H1 (cell line): ENCODE results near the gene TCEANC2. TPM values are rescaled to one million over a fixed set of nuclear protein-coding genes. Genes with fewer than 3 reads are reported as not detected.

ENCODE experiments used
- CTCF ChIA-PET: fragments of 300-600 bp; sonication (Branson Sonifier 250); formaldehyde crosslinking; loops from one replicate; lab custom pipeline; 2021; ENCODE audit not compliant: partially characterized antibody; lab: Charles Lee
- POLR2A ChIA-PET: fragments of 300-600 bp; sonication (Branson Sonifier 250); formaldehyde crosslinking; loops from one replicate; lab custom pipeline; 2021; ENCODE audit warnings: inconsistent platforms; ENCODE audit not compliant: partially characterized antibody; lab: Charles Lee
- DNase-seq, 2 experiments: peaks; one replicate each; pipeline versions ENCODE4 v3.0.0 to v3.0.0-alpha.2; 2010 to 2022; ENCODE audit warnings: low spot score in 2 of 2, low read depth in 1 of 2, mixed read lengths in 1 of 2
- FAIRE-seq: peaks from 2 replicates; lab custom pipeline; 2011; peaks lifted over from hg19 to GRCh38; lab: Jason Lieb, UNC
- H2AFZ ChIP-seq: 2 replicates; pipeline ENCODE4 v1.8.1; 2012; ENCODE audit warnings: low read length, inconsistent platforms
- H2AK5ac ChIP-seq: 2 replicates; pipeline ENCODE4 v1.6.1; 2013; ENCODE audit warnings: low read depth, low read length
- H2BK120ac ChIP-seq: replicated peaks from 2 replicates; pipeline ENCODE3; 2013; ENCODE audit warnings: low read depth, low read length, inconsistent platforms
- H2BK12ac ChIP-seq: 2 replicates; pipeline ENCODE4 v1.6.1; 2013; ENCODE audit warnings: low read depth, low read length
- H2BK15ac ChIP-seq: 2 replicates; pipeline ENCODE4 v1.6.1; 2013; ENCODE audit warnings: low read length
- H2BK20ac ChIP-seq: 2 replicates; pipeline ENCODE4 v1.6.1; 2013; ENCODE audit warnings: low read length
- H2BK5ac ChIP-seq: 2 replicates; pipeline ENCODE4 v1.6.1; 2013; ENCODE audit warnings: low read depth, low read length
- H3K14ac ChIP-seq: 2 replicates; pipeline ENCODE4 v1.6.1; 2013; ENCODE audit warnings: inconsistent platforms; ENCODE audit not compliant: insufficient read length
- H3K18ac ChIP-seq: 2 replicates; pipeline ENCODE4 v1.6.1; 2013; ENCODE audit warnings: low read length; ENCODE audit errors: extremely low read depth
- H3K23ac ChIP-seq: 2 replicates; pipeline ENCODE4 v1.6.1; 2013; ENCODE audit warnings: inconsistent platforms; ENCODE audit not compliant: insufficient read length
- H3K23me2 ChIP-seq: 2 replicates; pipeline ENCODE4 v1.6.1; 2013; ENCODE audit warnings: low read depth, low read length
- H3K27ac ChIP-seq: 2 replicates; pipeline ENCODE4 v1.6.1; 2011; ENCODE audit warnings: low read depth, low read length, inconsistent platforms
- H3K27me3 ChIP-seq, 4 experiments: replicated peaks in 1 of 4; 1 replicate in 1 of 4; 2 replicates in 3 of 4; pipeline versions ENCODE4 v1.6.1 to v1.8.1; 2011 to 2013; ENCODE audit warnings: low read length in 3 of 4, mild to moderate bottlenecking in 3 of 4, inconsistent platforms in 2 of 4, mixed read lengths in 2 of 4, moderate library complexity in 1 of 4; ENCODE audit not compliant: control insufficient read depth in 3 of 4, insufficient read depth in 3 of 4; ENCODE audit errors: extremely low read depth in 1 of 4
- H3K36me3 ChIP-seq, 4 experiments: 2 replicates each; pipeline versions ENCODE4 v1.6.1 to v1.8.1; 2011 to 2013; ENCODE audit warnings: mild to moderate bottlenecking in 4 of 4, low read length in 3 of 4, moderate library complexity in 2 of 4, control low read depth in 1 of 4, inconsistent platforms in 1 of 4; ENCODE audit not compliant: insufficient read depth in 4 of 4, control insufficient read depth in 2 of 4
- H3K4ac ChIP-seq: replicated peaks from 2 replicates; pipeline ENCODE3; 2013; ENCODE audit warnings: low read length, low read depth, mixed read lengths, inconsistent platforms; ENCODE audit not compliant: insufficient read length
- H3K4me1 ChIP-seq, 4 experiments: replicated peaks in 1 of 4; 1 replicate in 1 of 4; 2 replicates in 3 of 4; pipeline versions ENCODE4 v1.6.1 to v1.8.1; 2011 to 2013; ENCODE audit warnings: low read length in 3 of 4, inconsistent platforms in 2 of 4, mixed read lengths in 1 of 4; ENCODE audit not compliant: insufficient read depth in 4 of 4, control insufficient read depth in 3 of 4
- H3K4me2 ChIP-seq, 2 experiments: 2 replicates each; pipeline versions ENCODE4 v1.6.1 to v1.8.1; 2011 to 2013; ENCODE audit warnings: low read depth in 2 of 2, low read length in 2 of 2, control low read depth in 1 of 2, inconsistent platforms in 1 of 2, mild to moderate bottlenecking in 1 of 2; ENCODE audit not compliant: insufficient read depth in 1 of 2
- H3K4me3 ChIP-seq, 4 experiments: fragments of 200-600, 300-600 bp in 1 of 4; sonication (generic), shearing (Covaris generic), sonication (Bioruptor Twin) in 1 of 4; 2 replicates each; pipeline versions ENCODE4 v1.5.1 to v1.8.1; 2011 to 2016; ENCODE audit warnings: low read length in 4 of 4, low read depth in 3 of 4, control low read depth in 2 of 4, inconsistent platforms in 2 of 4, mild to moderate bottlenecking in 2 of 4, mixed read lengths in 1 of 4, moderate library complexity in 1 of 4; ENCODE audit not compliant: insufficient read depth in 2 of 4; ENCODE audit errors: extremely low read depth in 1 of 4
- H3K56ac ChIP-seq: replicated peaks from 2 replicates; pipeline ENCODE3; 2013; ENCODE audit warnings: low read depth, mild to moderate bottlenecking, mixed read lengths, low read length, inconsistent platforms; ENCODE audit not compliant: insufficient read length
- H3K79me1 ChIP-seq: 2 replicates; pipeline ENCODE4 v1.6.1; 2013; ENCODE audit warnings: low read depth, low read length, control low read depth
- H3K79me2 ChIP-seq, 2 experiments: 2 replicates each; pipeline versions ENCODE4 v1.6.1 to v1.8.1; 2012 to 2013; ENCODE audit warnings: low read length in 2 of 2, mild to moderate bottlenecking in 2 of 2, inconsistent platforms in 1 of 2; ENCODE audit not compliant: insufficient read depth in 2 of 2, control insufficient read depth in 1 of 2
- H3K9ac ChIP-seq, 4 experiments: replicated peaks in 1 of 4; 1 replicate in 1 of 4; 2 replicates in 3 of 4; pipeline versions ENCODE4 v1.6.1 to v1.8.1; 2011 to 2013; ENCODE audit warnings: low read depth in 3 of 4, low read length in 3 of 4, control low read depth in 2 of 4, mild to moderate bottlenecking in 2 of 4, moderate library complexity in 2 of 4, inconsistent platforms in 1 of 4; ENCODE audit errors: extremely low read depth in 1 of 4
- H3K9me3 ChIP-seq, 2 experiments: 2 replicates each; pipeline versions ENCODE4 v1.6.1 to v1.8.1; 2012 to 2013; ENCODE audit warnings: mild to moderate bottlenecking in 2 of 2, moderate library complexity in 2 of 2, control low read depth in 1 of 2, inconsistent platforms in 1 of 2, low read depth in 1 of 2, low read length in 1 of 2, mixed read lengths in 1 of 2; ENCODE audit not compliant: insufficient read depth in 2 of 2
- H4K20me1 ChIP-seq, 2 experiments: replicated peaks in 1 of 2; 2 replicates each; pipeline versions ENCODE3 to v1.8.1; 2011 to 2013; ENCODE audit warnings: inconsistent platforms in 2 of 2, low read length in 2 of 2, mild to moderate bottlenecking in 1 of 2; ENCODE audit not compliant: insufficient read depth in 2 of 2, control insufficient read depth in 1 of 2
- H4K5ac ChIP-seq: 2 replicates; pipeline ENCODE4 v1.6.1; 2013; ENCODE audit warnings: low read length, low read depth, mixed read lengths, inconsistent platforms; ENCODE audit not compliant: insufficient read length
- H4K8ac ChIP-seq: 2 replicates; pipeline ENCODE4 v1.8.0; 2013; ENCODE audit warnings: mild to moderate bottlenecking, moderate library complexity, low read length, inconsistent platforms; ENCODE audit not compliant: insufficient read depth; ENCODE audit errors: extremely low read depth
- H4K91ac ChIP-seq: replicated peaks from 2 replicates; pipeline ENCODE3; 2013; ENCODE audit warnings: low read length, mixed read lengths, inconsistent platforms; ENCODE audit not compliant: insufficient read length
- ATF3 ChIP-seq: IDR thresholded peaks from 2 replicates; pipeline ENCODE4 v1.6.1; 2011; ENCODE audit warnings: low read depth, mild to moderate bottlenecking, low read length; ENCODE audit not compliant: insufficient read depth
- BACH1 ChIP-seq: IDR thresholded peaks from 2 replicates; pipeline ENCODE4 v1.6.1; 2012; ENCODE audit warnings: low read length, improper control_type of control experiment
- FOSL1 ChIP-seq: IDR thresholded peaks from 2 replicates; pipeline ENCODE4 v1.6.1; 2011; ENCODE audit warnings: mild to moderate bottlenecking, low read depth, low read length, moderate library complexity; ENCODE audit not compliant: insufficient read depth
- GABPA ChIP-seq: IDR thresholded peaks from 2 replicates; pipeline ENCODE4 v1.6.1; 2011; ENCODE audit warnings: mild to moderate bottlenecking, low read length, moderate library complexity, borderline replicate concordance; ENCODE audit not compliant: insufficient read depth
- KDM5A ChIP-seq: fragments of 200-600 bp; IDR thresholded peaks from 2 replicates; pipeline ENCODE4 v1.7.1; 2012; ENCODE audit warnings: mild to moderate bottlenecking, low read length, inconsistent platforms, mixed read lengths
- NRF1 ChIP-seq: IDR thresholded peaks from 2 replicates; pipeline ENCODE4 v1.6.1; 2011; ENCODE audit warnings: mild to moderate bottlenecking, low read depth, low read length, improper control_type of control experiment
- RFX5 ChIP-seq: IDR thresholded peaks from 2 replicates; pipeline ENCODE4 v1.6.1; 2011; ENCODE audit warnings: low read depth, low read length, improper control_type of control experiment, borderline replicate concordance
- TEAD4 ChIP-seq: IDR thresholded peaks from 2 replicates; pipeline ENCODE4 v1.6.1; 2012; ENCODE audit warnings: low read depth, low read length, inconsistent platforms, mixed read lengths
- USF2 ChIP-seq: IDR thresholded peaks from 2 replicates; pipeline ENCODE4 v1.6.1; 2011; ENCODE audit warnings: low read length, improper control_type of control experiment
- ZNF274 ChIP-seq: IDR thresholded peaks from 2 replicates; pipeline ENCODE4 v1.7.0; 2012; ENCODE audit warnings: low read length, borderline replicate concordance; ENCODE audit errors: extremely low read depth
- WGBS, 2 experiments: shearing (Covaris generic) in 1 of 2; methylation state at CpG; one replicate each; pipeline versions ENCODE4 v1.1.6 to v1.1.7; 2013 to 2015; ENCODE audit warnings: low lambda C conversion rate in 2 of 2, mixed read lengths in 2 of 2, inconsistent platforms in 1 of 2, low coverage in 1 of 2, missing lambda C conversion rate in 1 of 2; ENCODE audit not compliant: insufficient replicate concordance in 2 of 2, insufficient coverage in 1 of 2, insufficient read length in 1 of 2; ENCODE audit errors: extremely low coverage in 1 of 2, missing lambda C conversion rate in 1 of 2; 5-methylcytosine and 5-hydroxymethylcytosine counted together
- polyA plus RNA-seq, 7 experiments: library from polyadenylated mRNA; depleted of rRNA in 3 of 7; stranded (reverse) in 5 of 7; unstranded in 2 of 7; fragments of >200 nt in 5 of 7; fragments of 200-250 nt in 2 of 7; gene quantifications; 1 replicate in 5 of 7; 2 replicates in 1 of 7; 4 replicates in 1 of 7; pipeline versions ENCODE4 v1.2.1 to v1.2.3, GENCODE V29; 2011 to 2013; ENCODE audit warnings: missing spikeins in 2 of 7, mixed read lengths in 2 of 7
- total RNA-seq: library from RNA; stranded (reverse); fragmentation: NEBNext Ultra II Directional; extraction: Animal tissue kit (Norgen Biotek cat#: 25700); gene quantifications from 2 replicates; pipeline ENCODE4 v1.2.1, GENCODE V29; 2021

The TCEANC2 gene
- total and polyA plus RNA-seq, 2 of the 8 experiments (the other 6 are each of a cell fraction or from before 2014, with no cell fraction given) = 4.2 to 8.2 TPM

- Histone ChIP-seq H3K18ac (no peak overlapping the region), H2BK15ac (no peak overlapping the region), H3K23me2 (no peaks in the 10 kb centered on the region; the same call in 1 of the 2 replicates), H3K9ac (no peak overlapping the region), H2BK120ac (no peak overlapping the region), H2AFZ (no peak overlapping the region), H2BK12ac (no peak overlapping the region), H4K5ac (no peak overlapping the region), H4K91ac (no peak overlapping the region), H3K4me1 (no peaks in the 10 kb centered on the region; a peak in 2 of 7 replicates), H3K4me3 (no peak overlapping the region), H2BK20ac (no peak overlapping the region), H3K79me1 (no peaks in the 10 kb centered on the region; the same call in 1 of the 2 replicates), H3K14ac (no peak overlapping the region), H3K79me2 (no peaks in the 10 kb centered on the region), H3K27me3 (no peaks in the 10 kb centered on the region), H3K56ac (no peak overlapping the region), H3K36me3 (no peaks in the 10 kb centered on the region), H3K4ac (no peak overlapping the region), H3K9me3 (no peaks in the 10 kb centered on the region), H3K27ac (no peak overlapping the region), H4K20me1 (no peaks in the 10 kb centered on the region), H2AK5ac (no peak overlapping the region), H3K4me2 (no peak overlapping the region), H4K8ac (no peak overlapping the region), H2BK5ac (no peak overlapping the region), H3K23ac (no peak overlapping the region)
- FAIRE-seq (no peak), DNase-seq (no peak)
- WGBS, 2 experiments = 91% methylated on average over 3 of the region's 3 CpGs; no CpG with 5 or more reads in 1 of the 2 experiments
- CTCF ChIA-PET = interaction anchor here (0.7 to 1.3 kb wide), 2 partner anchors 15 to 190 kb away, joined by 3 read pairs; no protein-coding TSS in a partner anchor
- POLR2A ChIA-PET = no interaction called here
- TF ChIP-seq RFX5 (no peak), USF2 (no peak), ZNF274 (no peak), BACH1 (no peak), FOSL1 (no peak), ATF3 (no peak), TEAD4 (no peak), GABPA (no peak), KDM5A (no peak), NRF1 (no peak)
These were observed 96.3 kb downstream of the TCEANC2 start for GRCh38 chr1:54149734-54150133.
